HL-60 (cell line): Measurements from ENCODE around the gene RSU1.

Source experiments
- DNase-seq, 2 experiments: peaks; one replicate each; pipeline ENCODE4 v3.0.0-alpha.2; 2010 to 2020; ENCODE audit warnings: low read depth in 1 of 2, low spot score in 1 of 2
- H3K27ac ChIP-seq: fragments of 250-450 bp; sonication (Bioruptor Pico); replicated peaks from 2 replicates; pipeline ENCODE4 v1.5.1; 2020; ENCODE audit warnings: mild to moderate bottlenecking, moderate library complexity
- H3K27me3 ChIP-seq: fragments of 250-450 bp; sonication (Bioruptor Pico); 2 replicates; pipeline ENCODE4 v1.5.1; 2021; ENCODE audit warnings: mild to moderate bottlenecking, moderate library complexity; ENCODE audit not compliant: insufficient read depth, poor library complexity, severe bottlenecking
- H3K4me3 ChIP-seq: replicated peaks from 2 replicates; pipeline ENCODE4 v1.5.1; 2011; ENCODE audit warnings: mild to moderate bottlenecking, control low read depth, low read length; ENCODE audit not compliant: insufficient read depth
- GABPA ChIP-seq: IDR thresholded peaks from 2 replicates; pipeline ENCODE4 v1.6.1; 2012; ENCODE audit warnings: low read depth
- POLR2AphosphoS5 ChIP-seq: IDR thresholded peaks from 2 replicates; pipeline ENCODE4 v1.6.1; 2012; ENCODE audit warnings: low read depth
- SPI1 ChIP-seq: IDR thresholded peaks from 2 replicates; pipeline ENCODE4 v1.6.1; 2012; ENCODE audit warnings: low read depth, mild to moderate bottlenecking, borderline replicate concordance
- TF ChIP-seq, protein P1 (sequence below): IDR thresholded peaks from 2 replicates; pipeline ENCODE4 v1.6.1; 2012; ENCODE audit warnings: low read depth; ENCODE audit not compliant: insufficient replicate concordance
- TF ChIP-seq, protein P2 (sequence below): IDR thresholded peaks from one replicate; pipeline ENCODE4 v1.5.1; 2011; ENCODE audit warnings: low read length, control low read depth, inconsistent platforms; ENCODE audit not compliant: insufficient read depth

Gene RSU1

DNA sequence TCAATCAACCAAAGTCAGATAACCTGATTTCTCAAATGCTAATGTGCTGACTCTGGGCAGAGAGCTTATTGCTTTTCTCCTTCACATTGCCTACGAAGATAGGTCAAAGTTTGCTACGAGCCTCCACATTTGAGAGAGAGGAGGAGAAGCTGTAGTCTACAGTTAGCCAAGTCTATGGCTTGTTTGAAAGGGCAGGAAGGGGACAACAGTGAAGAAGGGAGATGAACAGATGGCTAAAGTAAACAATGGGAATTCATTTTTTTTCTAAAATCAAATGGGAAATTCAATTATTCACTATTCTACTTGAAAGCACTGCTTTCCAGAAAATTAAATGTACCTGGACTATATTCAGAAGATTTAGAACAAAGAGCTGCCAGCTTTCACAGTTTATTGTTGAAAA, 168.9 kb downstream of the RSU1 start:
- TF ChIP-seq, protein P1, sequence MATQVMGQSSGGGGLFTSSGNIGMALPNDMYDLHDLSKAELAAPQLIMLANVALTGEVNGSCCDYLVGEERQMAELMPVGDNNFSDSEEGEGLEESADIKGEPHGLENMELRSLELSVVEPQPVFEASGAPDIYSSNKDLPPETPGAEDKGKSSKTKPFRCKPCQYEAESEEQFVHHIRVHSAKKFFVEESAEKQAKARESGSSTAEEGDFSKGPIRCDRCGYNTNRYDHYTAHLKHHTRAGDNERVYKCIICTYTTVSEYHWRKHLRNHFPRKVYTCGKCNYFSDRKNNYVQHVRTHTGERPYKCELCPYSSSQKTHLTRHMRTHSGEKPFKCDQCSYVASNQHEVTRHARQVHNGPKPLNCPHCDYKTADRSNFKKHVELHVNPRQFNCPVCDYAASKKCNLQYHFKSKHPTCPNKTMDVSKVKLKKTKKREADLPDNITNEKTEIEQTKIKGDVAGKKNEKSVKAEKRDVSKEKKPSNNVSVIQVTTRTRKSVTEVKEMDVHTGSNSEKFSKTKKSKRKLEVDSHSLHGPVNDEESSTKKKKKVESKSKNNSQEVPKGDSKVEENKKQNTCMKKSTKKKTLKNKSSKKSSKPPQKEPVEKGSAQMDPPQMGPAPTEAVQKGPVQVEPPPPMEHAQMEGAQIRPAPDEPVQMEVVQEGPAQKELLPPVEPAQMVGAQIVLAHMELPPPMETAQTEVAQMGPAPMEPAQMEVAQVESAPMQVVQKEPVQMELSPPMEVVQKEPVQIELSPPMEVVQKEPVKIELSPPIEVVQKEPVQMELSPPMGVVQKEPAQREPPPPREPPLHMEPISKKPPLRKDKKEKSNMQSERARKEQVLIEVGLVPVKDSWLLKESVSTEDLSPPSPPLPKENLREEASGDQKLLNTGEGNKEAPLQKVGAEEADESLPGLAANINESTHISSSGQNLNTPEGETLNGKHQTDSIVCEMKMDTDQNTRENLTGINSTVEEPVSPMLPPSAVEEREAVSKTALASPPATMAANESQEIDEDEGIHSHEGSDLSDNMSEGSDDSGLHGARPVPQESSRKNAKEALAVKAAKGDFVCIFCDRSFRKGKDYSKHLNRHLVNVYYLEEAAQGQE, result no peak
- TF ChIP-seq POLR2AphosphoS5 (no peak), SPI1 (no peak), GABPA (no peak)
- TF ChIP-seq, protein P2, sequence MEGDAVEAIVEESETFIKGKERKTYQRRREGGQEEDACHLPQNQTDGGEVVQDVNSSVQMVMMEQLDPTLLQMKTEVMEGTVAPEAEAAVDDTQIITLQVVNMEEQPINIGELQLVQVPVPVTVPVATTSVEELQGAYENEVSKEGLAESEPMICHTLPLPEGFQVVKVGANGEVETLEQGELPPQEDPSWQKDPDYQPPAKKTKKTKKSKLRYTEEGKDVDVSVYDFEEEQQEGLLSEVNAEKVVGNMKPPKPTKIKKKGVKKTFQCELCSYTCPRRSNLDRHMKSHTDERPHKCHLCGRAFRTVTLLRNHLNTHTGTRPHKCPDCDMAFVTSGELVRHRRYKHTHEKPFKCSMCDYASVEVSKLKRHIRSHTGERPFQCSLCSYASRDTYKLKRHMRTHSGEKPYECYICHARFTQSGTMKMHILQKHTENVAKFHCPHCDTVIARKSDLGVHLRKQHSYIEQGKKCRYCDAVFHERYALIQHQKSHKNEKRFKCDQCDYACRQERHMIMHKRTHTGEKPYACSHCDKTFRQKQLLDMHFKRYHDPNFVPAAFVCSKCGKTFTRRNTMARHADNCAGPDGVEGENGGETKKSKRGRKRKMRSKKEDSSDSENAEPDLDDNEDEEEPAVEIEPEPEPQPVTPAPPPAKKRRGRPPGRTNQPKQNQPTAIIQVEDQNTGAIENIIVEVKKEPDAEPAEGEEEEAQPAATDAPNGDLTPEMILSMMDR, result no peak
- Histone ChIP-seq H3K27ac (no peak overlapping the region), H3K4me3 (no peak overlapping the region), H3K27me3 (no peaks in the 10 kb centered on the region)
- no peak for DNase-seq

- H3K27me3 ChIP-seq, result no peaks in the 10 kb centered on the region
- DNase-seq, result peak in 1 of 2 experiments; percentile 39
- H3K27ac ChIP-seq, result peak overlapping the region; percentile 43
- H3K4me3 ChIP-seq, result no peak overlapping the region
- TF ChIP-seq, protein P1, result no peak
- TF ChIP-seq POLR2AphosphoS5 (no peak), SPI1 (no peak), GABPA (no peak)
These were observed 170.8 kb downstream of the RSU1 start for GRCh38 chr10:16646181-16647059.

- H3K4me3 ChIP-seq, result no peak overlapping the region
- no peak overlapping the region; the same call in 1 of the 2 replicates for H3K27ac ChIP-seq
- no peak for DNase-seq
- no peaks in the 10 kb centered on the region for H3K27me3 ChIP-seq
- TF ChIP-seq, protein P2, result no peak
- TF ChIP-seq GABPA (no peak), SPI1 (no peak), POLR2AphosphoS5 (no peak)
- TF ChIP-seq, protein P1, result no peak
These were observed 173.1 kb downstream of the RSU1 start for GRCh38 chr10:16644146-16644545.
